ENCODE measurements around the gene CENATAC.
"Not testable (repeated sequence)": the region's sequence is repeated elsewhere in the genome, so short reads cannot be mapped to it uniquely, and the experiment has no call there.

DNA sequence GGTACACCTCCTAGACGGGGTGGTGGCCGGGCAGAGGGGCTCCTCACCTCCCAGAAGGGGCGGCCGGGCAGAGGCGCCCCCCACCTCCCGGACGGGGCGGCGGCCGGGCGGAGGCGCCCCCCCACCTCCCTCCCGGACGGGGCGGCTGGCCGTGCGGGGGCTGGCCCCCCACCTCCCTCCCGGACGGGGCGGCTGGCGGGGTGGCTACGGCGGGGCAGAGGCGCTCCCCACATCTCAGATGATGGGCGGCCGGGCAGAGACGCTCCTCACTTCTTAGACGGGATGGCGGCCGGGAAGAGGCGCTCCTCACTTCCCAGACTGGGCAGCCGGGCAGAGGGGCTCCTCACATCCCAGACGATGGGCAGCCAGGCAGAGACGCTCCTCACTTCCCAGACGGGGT, 61.2 kb downstream of the CENATAC start:
- TF ChIP-seq, protein P1, sequence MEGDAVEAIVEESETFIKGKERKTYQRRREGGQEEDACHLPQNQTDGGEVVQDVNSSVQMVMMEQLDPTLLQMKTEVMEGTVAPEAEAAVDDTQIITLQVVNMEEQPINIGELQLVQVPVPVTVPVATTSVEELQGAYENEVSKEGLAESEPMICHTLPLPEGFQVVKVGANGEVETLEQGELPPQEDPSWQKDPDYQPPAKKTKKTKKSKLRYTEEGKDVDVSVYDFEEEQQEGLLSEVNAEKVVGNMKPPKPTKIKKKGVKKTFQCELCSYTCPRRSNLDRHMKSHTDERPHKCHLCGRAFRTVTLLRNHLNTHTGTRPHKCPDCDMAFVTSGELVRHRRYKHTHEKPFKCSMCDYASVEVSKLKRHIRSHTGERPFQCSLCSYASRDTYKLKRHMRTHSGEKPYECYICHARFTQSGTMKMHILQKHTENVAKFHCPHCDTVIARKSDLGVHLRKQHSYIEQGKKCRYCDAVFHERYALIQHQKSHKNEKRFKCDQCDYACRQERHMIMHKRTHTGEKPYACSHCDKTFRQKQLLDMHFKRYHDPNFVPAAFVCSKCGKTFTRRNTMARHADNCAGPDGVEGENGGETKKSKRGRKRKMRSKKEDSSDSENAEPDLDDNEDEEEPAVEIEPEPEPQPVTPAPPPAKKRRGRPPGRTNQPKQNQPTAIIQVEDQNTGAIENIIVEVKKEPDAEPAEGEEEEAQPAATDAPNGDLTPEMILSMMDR (IDR thresholded peaks at IDR 0.05 in 8 of 11, conservative IDR thresholded peaks at IDR 0.05 in 3 of 11), result not testable (repeated sequence)
- not testable (repeated sequence) for TF ChIP-seq POLR2A, POLR2AphosphoS5 (IDR thresholded peaks at IDR 0.05)
